NCI-H510A (cell line): ENCODE data around the gene BCCIP.

Experiments
- DNase-seq: peaks from one replicate; lab custom pipeline; 2025; lab: John Stamatoyannopoulos, UW

The BCCIP gene

DNA sequence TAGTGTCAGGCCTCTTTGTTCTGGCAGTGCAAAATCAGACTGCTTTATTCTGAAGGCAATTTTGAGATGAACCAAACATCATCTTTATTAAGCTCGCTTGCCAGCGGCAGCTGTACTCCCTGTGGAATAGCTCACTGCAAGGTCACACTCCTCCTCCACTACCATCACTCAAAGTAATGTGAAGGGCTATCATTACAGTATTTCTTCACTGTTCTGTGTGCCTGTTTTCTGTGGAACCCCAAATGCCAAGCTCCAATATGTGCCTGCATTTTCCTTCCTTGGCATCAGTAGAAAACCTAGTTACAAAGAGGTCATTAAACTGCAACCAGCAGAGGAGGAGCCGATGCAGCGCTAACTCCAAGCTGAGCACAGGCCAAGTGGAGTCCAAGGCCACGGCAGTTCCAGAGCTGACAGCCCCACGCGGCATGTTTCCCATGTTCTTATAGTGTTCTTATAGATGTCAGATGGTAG is 21.4 kb downstream of the BCCIP start:
- DNase-seq: no peak

DNA sequence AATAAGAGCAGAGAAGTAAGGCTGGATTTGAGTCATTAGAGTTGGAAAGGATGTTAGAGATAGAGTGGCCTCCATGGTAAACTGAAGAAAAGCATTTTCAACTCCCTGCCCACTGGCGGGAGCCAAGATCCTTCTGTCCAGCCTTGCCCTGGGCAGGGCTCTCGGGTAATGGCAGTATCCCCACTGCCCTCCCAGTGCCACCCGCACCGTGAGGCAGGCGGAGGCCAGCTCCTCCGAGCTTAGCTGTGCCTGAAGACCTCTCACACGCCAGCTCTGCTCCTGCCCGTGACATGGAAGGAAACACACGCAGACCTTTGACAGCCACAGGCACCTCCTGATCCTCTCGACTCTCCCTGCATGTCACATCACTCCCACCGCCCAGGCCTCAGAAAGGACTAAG is 22.3 kb downstream of the BCCIP start:
- no peak for DNase-seq

GRCh38 chr10:125846894-125847293 is 23.5 kb downstream of the BCCIP start:
- DNase-seq: no peak

DNA sequence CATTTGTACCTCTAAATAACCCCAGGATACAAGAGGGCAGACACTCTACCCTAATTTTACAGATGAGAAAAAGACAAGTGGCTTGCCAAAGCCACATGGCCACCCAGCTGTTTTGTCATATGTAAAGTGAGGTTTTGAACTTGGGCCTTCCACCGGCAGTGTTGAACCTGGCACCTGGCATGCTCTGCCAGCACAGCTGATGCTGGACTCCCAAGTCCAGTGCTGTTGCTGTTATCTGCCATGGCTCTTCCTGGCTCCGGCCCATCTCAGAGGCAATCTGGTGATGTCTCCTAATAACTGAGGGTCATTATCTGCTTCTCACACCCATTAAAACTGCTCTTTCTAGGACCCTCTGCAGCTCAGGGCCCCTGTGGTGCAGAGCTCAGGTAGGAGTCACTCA is 25.0 kb downstream of the BCCIP start:
- no peak for DNase-seq

GRCh38 chr10:125848857-125849256 is 25.5 kb downstream of the BCCIP start:
- no peak for DNase-seq

DNA sequence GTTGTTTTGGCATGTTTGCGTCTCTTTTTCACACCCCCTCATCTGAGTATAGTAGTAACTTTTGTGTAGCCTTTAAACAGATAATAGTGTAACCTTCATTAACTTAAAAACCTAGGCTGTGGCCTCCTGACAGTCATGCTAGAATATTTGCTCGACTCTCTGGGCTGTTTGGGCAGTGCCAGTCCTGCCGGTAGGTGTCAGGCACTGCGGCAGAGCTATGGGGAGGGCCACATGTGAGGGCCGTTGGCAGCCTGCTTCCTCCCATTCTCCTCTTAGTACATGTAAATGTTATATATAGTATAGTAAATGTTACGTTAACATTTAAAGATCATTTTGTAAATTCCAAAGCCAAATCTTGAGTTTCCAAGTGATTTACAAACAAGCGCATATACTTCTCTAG is 26.1 kb downstream of the BCCIP start:
- DNase-seq: no peak

DNA sequence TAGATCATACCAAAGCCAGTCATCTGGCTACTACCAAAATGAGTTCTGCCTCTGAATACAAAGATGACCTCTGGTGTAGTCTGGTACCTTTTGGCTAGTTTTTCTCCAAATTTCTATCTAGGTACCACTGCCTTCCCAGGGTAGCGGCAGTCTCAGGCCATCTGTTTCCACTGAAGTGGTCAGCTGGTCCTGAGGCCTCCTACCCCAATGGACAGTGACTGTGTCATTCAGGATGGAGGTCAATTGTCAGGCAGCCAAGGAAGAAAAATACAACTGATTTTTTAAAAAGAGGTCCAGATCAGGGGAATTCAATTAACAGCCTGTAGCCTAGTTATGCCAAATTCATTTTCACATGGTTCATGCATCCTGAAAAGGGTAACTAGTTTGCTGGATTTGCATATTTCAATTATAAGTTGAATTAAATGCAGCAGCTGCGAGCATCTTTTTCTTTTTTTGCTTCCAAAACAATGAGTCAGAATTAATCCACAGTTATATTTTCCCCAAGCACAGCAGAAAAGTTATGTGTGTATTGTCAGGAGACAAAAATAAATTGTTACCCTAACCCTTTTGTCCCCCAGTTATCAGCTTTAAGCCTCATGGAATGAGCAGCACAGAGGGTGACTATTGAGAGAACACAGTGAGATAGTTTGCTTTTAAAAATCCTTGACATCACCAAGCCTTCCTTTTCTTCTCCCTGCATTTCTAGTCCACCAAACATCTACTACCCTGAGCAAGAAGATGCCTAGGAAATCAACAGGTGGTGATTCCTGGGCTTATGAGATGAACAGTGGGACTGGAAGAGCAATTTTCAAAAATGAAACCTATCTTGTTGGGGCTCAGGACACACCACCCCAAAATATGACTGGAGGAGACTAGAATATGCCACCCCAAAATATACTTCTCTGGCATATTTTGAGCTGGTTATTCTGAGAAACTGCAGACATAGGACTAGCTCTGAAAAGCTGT is 27.7 kb downstream of the BCCIP start:
- DNase-seq: no peak

DNA sequence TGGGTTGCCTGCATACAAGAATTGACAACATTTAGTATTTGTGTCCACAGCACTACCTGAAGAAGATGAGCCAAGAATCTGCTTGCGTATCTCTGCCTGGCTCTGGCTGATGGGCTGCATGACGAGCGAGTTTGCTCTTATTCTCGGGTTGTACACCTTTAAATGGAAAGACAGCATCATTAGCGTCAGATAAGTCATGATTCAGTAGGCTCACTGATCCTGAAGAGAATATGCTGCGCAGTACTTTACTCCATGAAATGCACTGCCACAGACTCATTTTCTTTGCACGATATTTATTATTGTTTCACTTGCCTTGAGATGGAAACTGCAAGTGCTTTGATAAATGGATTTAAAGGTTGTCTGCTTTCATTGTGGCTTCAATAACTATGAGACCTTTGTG is 29.1 kb downstream of the BCCIP start:
- DNase-seq: no peak

GRCh38 chr10:125857185-125857760 is 33.9 kb downstream of the BCCIP start:
- no peak for DNase-seq

DNA sequence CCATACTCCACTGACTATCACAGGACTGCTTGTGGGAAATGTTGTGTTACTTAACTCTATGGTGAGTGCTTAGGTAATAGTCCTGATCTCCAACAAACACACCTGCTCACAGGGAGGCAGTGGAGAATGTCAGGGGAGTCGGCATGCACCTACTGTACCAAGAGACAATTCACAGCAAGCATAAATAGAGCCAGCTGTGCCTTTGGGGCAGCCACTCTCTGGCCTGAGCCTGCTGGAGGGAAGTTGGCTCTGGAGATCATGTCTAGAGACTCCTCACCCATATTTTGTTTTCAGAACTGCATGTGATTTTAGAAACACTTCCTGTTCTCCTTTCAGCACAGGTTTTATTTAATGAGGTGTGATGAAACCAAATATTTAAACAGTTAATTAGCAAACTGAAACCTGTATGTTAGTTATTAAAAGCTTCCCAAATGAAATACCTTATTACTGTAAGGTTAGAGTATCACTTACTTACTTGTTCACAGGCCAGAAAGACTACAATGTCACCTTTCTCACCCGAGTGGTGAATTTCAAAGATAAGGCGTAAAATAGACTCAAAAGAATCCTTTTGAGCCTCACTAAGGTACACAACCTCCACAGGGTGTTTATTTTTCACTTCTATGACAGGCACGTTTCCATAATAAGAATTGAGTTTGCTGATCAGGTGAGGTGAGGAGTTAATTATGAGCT is 35.9 kb downstream of the BCCIP start:
- DNase-seq: peak; percentile 72

DNA sequence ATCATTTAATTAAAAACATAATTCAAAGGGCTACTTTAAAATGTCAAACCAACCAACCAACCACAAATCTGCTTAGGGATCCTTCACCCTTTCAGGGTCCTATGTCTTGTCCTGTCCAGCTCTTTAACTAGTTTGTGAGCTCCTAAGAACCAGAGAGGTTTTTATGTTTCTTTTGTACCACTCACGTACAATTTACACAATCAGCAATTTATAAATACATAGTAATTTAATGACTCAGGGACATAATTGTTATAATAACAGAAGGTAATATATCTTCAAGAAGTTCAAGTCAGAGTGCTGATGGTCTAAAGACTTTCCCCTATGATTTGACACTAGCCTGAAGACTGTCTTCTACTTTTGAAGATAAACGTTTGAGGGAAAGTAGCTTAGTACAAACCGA is 41.8 kb downstream of the BCCIP start:
- DNase-seq: no peak

GRCh38 chr10:125866421-125867029 is 43.2 kb downstream of the BCCIP start:
- no peak for DNase-seq

- peak; percentile 6 for DNase-seq
These were observed 45.1 kb downstream of the BCCIP start for GRCh38 chr10:125868372-125868975.

- no peak for DNase-seq
These were observed 48.0 kb downstream of the BCCIP start for GRCh38 chr10:125871338-125871737.

DNA sequence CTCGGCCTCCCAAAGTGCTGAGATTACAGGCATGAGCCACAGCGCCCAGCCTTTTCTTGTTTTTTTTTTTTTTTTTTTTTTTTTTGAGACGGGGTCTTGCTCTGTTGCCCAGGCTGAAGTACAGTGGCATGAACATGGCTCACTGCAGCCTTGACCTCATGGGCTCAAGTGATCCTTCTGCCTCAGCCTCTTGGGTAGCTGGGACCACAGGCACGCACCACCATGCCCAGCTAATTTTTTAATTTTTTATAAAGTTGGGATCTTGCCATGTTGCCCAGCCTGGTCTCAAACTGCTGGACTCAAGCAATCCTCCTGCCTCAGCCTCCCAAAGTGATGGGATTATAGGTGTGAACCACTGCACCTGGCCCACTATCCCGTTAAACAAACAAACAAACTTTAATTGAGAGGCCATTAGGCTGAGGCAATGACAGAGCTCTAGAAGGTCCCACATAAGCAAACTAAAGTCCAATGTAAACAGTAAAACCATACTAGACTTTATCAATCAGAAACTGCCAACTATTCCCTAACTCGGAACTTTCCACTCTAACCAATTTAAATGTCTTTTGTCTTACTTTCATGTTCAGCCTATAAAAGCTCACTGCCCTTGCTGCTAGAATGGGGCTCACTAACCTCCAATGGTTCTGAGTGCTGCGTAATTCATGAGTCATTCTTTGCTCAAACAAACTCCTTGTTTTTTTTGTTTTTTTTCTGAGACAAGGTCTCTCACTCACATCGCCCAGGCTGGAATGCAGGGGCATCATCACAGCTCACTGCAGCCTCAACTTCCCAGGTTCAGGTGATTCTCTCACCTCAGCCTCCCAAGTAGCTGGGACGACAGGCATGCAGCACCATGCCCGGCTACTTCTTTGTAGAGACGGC is 55.9 kb downstream of the BCCIP start:
- no peak for DNase-seq

- DNase-seq: no peak
These were observed 57.4 kb downstream of the BCCIP start for GRCh38 chr10:125880719-125881118.

- no peak for DNase-seq
These were observed 57.8 kb downstream of the BCCIP start, which contains the start of gene DHX32 for GRCh38 chr10:125881192-125881591. DHX32 (minus strand) TSS chr10:125881292; CDS start chr10:125880824, 468 bp downstream.

DNA sequence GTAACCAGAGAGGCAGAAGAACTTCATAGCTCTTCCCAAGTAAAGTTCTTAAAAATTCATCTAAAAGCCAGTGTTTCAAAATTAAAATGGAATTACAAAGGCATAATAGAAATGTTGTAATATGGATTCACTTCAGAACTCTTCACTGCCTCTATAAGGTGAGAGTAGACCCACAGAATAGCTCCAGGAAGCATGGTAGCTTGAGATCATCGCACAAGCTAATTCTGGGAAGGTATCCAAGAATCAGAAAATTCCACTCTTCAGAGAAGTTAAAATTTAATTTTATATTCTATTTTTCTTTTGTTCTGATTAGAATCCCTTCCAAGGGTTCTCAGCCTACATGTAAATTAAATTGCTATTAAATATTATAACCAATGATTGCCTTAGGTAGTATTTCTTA is 59.2 kb downstream of the BCCIP start:
- no peak for DNase-seq

DNA sequence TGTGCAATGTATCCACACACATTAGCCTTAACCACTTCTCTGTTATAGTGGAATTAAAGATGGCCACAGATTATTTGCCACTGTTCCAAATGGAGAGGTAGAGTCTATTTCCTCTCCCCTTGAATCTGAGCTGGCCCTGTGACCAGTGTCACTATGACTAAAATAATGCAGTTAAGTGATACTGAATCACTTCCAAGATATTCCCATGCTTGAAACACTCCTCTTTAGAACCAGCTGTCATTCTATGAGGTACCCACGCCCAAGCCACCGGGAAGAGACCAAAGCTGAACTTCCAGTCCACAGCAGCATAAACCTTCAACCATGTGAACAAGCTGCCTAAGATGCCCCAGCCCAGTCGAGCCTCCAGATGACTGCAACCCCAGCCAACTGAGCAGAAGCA is 59.9 kb downstream of the BCCIP start:
- no peak for DNase-seq
